Astrocyte (in vitro differentiated cells and primary cell): Measurements from ENCODE around the gene AMOTL1. TPM values are rescaled to one million over a fixed set of nuclear protein-coding genes. Genes with fewer than 3 reads are reported as not detected.

Experiments used
- DNase-seq: peaks from one replicate; pipeline ENCODE4 v3.0.0-alpha.2; 2010; ENCODE audit warnings: low read depth
- FAIRE-seq: peaks from 2 replicates; lab custom pipeline; 2011; peaks lifted over from hg19 to GRCh38; lab: Jason Lieb, UNC
- H2AFZ ChIP-seq: 2 replicates; pipeline ENCODE4 v1.6.0; 2012; ENCODE audit warnings: low read depth, low read length, inconsistent platforms
- H3K27ac ChIP-seq: 2 replicates; pipeline ENCODE4 v1.5.1; 2011; ENCODE audit warnings: low read depth, low read length, inconsistent platforms
- H3K27me3 ChIP-seq: 2 replicates; pipeline ENCODE4 v1.6.0; 2011; ENCODE audit warnings: low read length, inconsistent platforms; ENCODE audit not compliant: insufficient read depth
- H3K36me3 ChIP-seq: 2 replicates; pipeline ENCODE4 v1.5.1; 2011; ENCODE audit warnings: low read length, inconsistent platforms; ENCODE audit not compliant: insufficient read depth
- H3K4me1 ChIP-seq: 2 replicates; pipeline ENCODE4 v1.5.1; 2011; ENCODE audit warnings: low read length, inconsistent platforms; ENCODE audit not compliant: insufficient read depth
- H3K4me2 ChIP-seq: 2 replicates; pipeline ENCODE4 v1.6.0; 2012; ENCODE audit warnings: low read length, inconsistent platforms
- H3K4me3 ChIP-seq: 2 replicates; pipeline ENCODE4 v1.5.1; 2011; ENCODE audit warnings: low read depth, mild to moderate bottlenecking, low read length, inconsistent platforms; ENCODE audit not compliant: insufficient read depth
- H3K79me2 ChIP-seq: 2 replicates; pipeline ENCODE4 v1.6.0; 2012; ENCODE audit warnings: mild to moderate bottlenecking, low read length, inconsistent platforms; ENCODE audit not compliant: insufficient read depth
- H3K9ac ChIP-seq: 2 replicates; pipeline ENCODE4 v1.6.0; 2012; ENCODE audit warnings: mild to moderate bottlenecking, low read length, inconsistent platforms
- H3K9me3 ChIP-seq: 2 replicates; pipeline ENCODE4 v1.5.1; 2012; ENCODE audit warnings: low read depth, mild to moderate bottlenecking, low read length, inconsistent platforms; ENCODE audit not compliant: insufficient read depth
- H4K20me1 ChIP-seq: 2 replicates; pipeline ENCODE4 v1.6.0; 2012; ENCODE audit warnings: low read length, inconsistent platforms; ENCODE audit not compliant: insufficient read depth
- H3K27ac Mint-ChIP-seq: one replicate; pipeline ENCODE4 v1.8.0; 2021; ENCODE audit warnings: mild to moderate bottlenecking, mixed read lengths; ENCODE audit not compliant: unreplicated experiment
- H3K27me3 Mint-ChIP-seq: one replicate; pipeline ENCODE4 v1.8.0; 2021; ENCODE audit warnings: low read depth, mixed read lengths; ENCODE audit not compliant: unreplicated experiment
- H3K36me3 Mint-ChIP-seq: one replicate; pipeline ENCODE4 v1.8.0; 2021; ENCODE audit warnings: low read depth, mixed read lengths; ENCODE audit not compliant: unreplicated experiment
- H3K4me1 Mint-ChIP-seq: one replicate; pipeline ENCODE4 v1.8.0; 2021; ENCODE audit warnings: low read depth, mixed read lengths; ENCODE audit not compliant: unreplicated experiment
- H3K4me3 Mint-ChIP-seq: one replicate; pipeline ENCODE4 v1.8.0; 2021; ENCODE audit warnings: mild to moderate bottlenecking, moderate library complexity, mixed read lengths; ENCODE audit not compliant: unreplicated experiment
- H3K9me3 Mint-ChIP-seq: one replicate; pipeline ENCODE4 v1.8.0; 2021; ENCODE audit warnings: mild to moderate bottlenecking, mixed read lengths; ENCODE audit not compliant: unreplicated experiment
- CTCF ChIP-seq: IDR thresholded peaks from 2 replicates; pipeline ENCODE4 v1.5.1; 2011; ENCODE audit warnings: low read depth, mild to moderate bottlenecking, inconsistent platforms, low read length, moderate library complexity; ENCODE audit not compliant: insufficient read depth
- EZH2 ChIP-seq: IDR thresholded peaks from 2 replicates; pipeline ENCODE4 v1.6.1; 2012; ENCODE audit warnings: mild to moderate bottlenecking, low read length, inconsistent platforms; ENCODE audit not compliant: insufficient read depth
- total RNA-seq: library from RNA; stranded (reverse); gene quantifications from 2 replicates; pipeline ENCODE4 v1.2.1, GENCODE V29; 2021

Gene AMOTL1
- total RNA-seq, 1 donor from 2014 or later = 47.8 TPM

DNA sequence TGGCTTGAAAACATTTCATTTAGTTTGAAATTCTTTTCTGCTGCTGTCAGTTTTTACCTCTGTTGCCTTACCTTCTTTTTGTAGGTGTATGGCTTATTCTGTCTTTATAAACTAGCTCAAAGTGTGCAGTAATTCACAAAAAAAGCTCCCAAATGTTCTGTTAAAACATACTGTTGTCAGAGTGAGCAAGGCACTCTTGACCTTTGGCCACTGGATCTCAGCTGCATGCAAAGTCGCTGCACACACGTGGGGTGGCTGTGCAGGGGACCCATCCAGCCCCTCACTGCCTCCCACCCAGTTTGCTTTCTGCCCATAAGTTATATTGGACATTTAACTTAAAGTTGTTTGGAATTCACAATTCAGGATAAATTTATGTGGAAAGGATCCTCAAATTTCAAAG, 92.2 kb downstream of the AMOTL1 start:
- FAIRE-seq (no peak), DNase-seq (no peak)
- H2AFZ ChIP-seq = no peak overlapping the region
- peaks cover 4% of the 10 kb centered on the region for H4K20me1 ChIP-seq
- peaks cover 20% of the 10 kb centered on the region for H3K4me1 ChIP-seq
- H3K9me3 ChIP-seq = no peaks in the 10 kb centered on the region
- H3K27me3 Mint-ChIP-seq = no peaks in the 10 kb centered on the region
- peaks cover 38% of the 10 kb centered on the region for H3K36me3 Mint-ChIP-seq
- no peak overlapping the region for H3K4me3 ChIP-seq
- H3K27me3 ChIP-seq = no peaks in the 10 kb centered on the region
- peaks cover 5% of the 10 kb centered on the region for H3K79me2 ChIP-seq
- H3K27ac Mint-ChIP-seq = no peak overlapping the region
- peaks cover 54% of the 10 kb centered on the region for H3K36me3 ChIP-seq
- H3K4me2 ChIP-seq = no peak overlapping the region
- H3K4me1 Mint-ChIP-seq = peaks cover 11% of the 10 kb centered on the region
- no peak for TF ChIP-seq CTCF
- no peak for TF ChIP-seq EZH2
- H3K9ac ChIP-seq = no peak overlapping the region
- no peaks in the 10 kb centered on the region for H3K9me3 Mint-ChIP-seq
- no peak overlapping the region for H3K4me3 Mint-ChIP-seq
- H3K27ac ChIP-seq = no peak overlapping the region

DNA sequence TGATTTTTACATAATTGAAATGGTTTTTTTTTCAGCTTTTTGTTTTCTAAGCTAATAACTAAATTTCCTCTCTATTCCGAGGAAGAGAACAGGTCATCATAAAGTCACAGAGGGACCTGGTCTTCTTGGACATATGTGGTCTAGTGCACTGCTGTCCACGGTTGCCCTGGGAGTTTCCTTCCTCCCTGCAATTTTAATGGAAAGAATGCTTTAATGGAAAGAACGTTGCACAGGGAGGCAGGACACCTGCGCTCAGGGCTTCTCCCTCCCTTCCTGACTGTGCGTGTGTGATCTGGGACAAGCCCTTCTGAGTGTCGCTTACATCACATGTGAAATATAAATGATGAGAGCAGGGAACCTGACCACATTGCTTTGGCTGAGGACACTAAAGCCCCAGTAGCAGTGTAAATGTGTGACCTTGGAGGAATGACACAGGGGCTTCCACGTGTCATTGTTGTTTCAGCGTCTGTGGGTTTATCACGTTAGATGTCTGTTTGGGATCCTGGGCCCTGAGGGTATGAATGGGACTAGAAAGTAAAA, 93.2 kb downstream of the AMOTL1 start:
- DNase-seq (no peak), FAIRE-seq (no peak)
- Histone ChIP-seq H3K4me2 (no peak overlapping the region), H3K9ac (no peak overlapping the region), H3K27me3 (no peaks in the 10 kb centered on the region), H3K27ac (no peak overlapping the region), H3K79me2 (peaks cover 5% of the 10 kb centered on the region), H4K20me1 (peaks cover 4% of the 10 kb centered on the region), H2AFZ (no peak overlapping the region), H3K9me3 (no peaks in the 10 kb centered on the region), H3K4me1 (peaks cover 17% of the 10 kb centered on the region), H3K4me3 (no peak overlapping the region), H3K36me3 (peaks cover 57% of the 10 kb centered on the region)
- Mint-ChIP-seq H3K4me1 (peaks cover 8% of the 10 kb centered on the region), H3K27ac (no peak overlapping the region), H3K9me3 (no peaks in the 10 kb centered on the region), H3K27me3 (no peaks in the 10 kb centered on the region), H3K36me3 (peaks cover 39% of the 10 kb centered on the region), H3K4me3 (no peak overlapping the region)
- no peak for TF ChIP-seq CTCF
- no peak for TF ChIP-seq EZH2
